HepG2 (cell line): ENCODE results near the gene YIF1A. TPM values are rescaled to one million over a fixed set of nuclear protein-coding genes. Genes with fewer than 3 reads are reported as not detected.

ENCODE experiments used
- ARID3A ChIP-seq: IDR thresholded peaks from 2 replicates; pipeline ENCODE4 v1.6.1; 2012; ENCODE audit warnings: low read depth, low read length, improper control_type of control experiment
- CCDC6 ChIP-seq: sonication (generic); formaldehyde crosslinking; IDR thresholded peaks from 2 replicates; pipeline ENCODE4 v1.8.1; 2022; ENCODE audit warnings: mild to moderate bottlenecking, missing genetic modification reagents, moderate library complexity
- DMAP1 ChIP-seq: IDR thresholded peaks from 2 replicates; pipeline ENCODE4 v1.6.1; 2016
- GMEB1 ChIP-seq: sonication (generic); formaldehyde crosslinking; IDR thresholded peaks from 2 replicates; pipeline ENCODE4 v1.5.1; 2020; ENCODE audit warnings: missing genetic modification reagents, mild to moderate bottlenecking, borderline replicate concordance
- HIVEP1 ChIP-seq: sonication (generic); formaldehyde crosslinking; IDR thresholded peaks from 2 replicates; pipeline ENCODE4 v1.4.0; 2020; ENCODE audit warnings: mild to moderate bottlenecking, missing genetic modification reagents
- MLLT10 ChIP-seq: sonication (generic); formaldehyde crosslinking; IDR thresholded peaks from 2 replicates; pipeline ENCODE4 v1.4.0; 2020; ENCODE audit warnings: missing genetic modification reagents
- MTF2 ChIP-seq: sonication (generic); formaldehyde crosslinking; IDR thresholded peaks from 2 replicates; pipeline ENCODE4 v1.5.0; 2020; ENCODE audit warnings: missing genetic modification reagents, borderline replicate concordance
- MYPOP ChIP-seq: sonication (generic); formaldehyde crosslinking; IDR thresholded peaks from 2 replicates; pipeline ENCODE4 v1.8.1; 2023; ENCODE audit warnings: mild to moderate bottlenecking, moderate library complexity, missing genetic modification reagents
- NFE2 ChIP-seq: sonication (generic); formaldehyde crosslinking; IDR thresholded peaks from 2 replicates; pipeline ENCODE4 v1.4.0; 2020; ENCODE audit warnings: missing genetic modification reagents
- NFKB2 ChIP-seq: sonication (generic); formaldehyde crosslinking; IDR thresholded peaks from 2 replicates; pipeline ENCODE4 v1.4.0; 2020; ENCODE audit warnings: missing genetic modification reagents, borderline replicate concordance
- PTBP1 ChIP-seq: fragments of 200-400 bp; formaldehyde crosslinking; IDR thresholded peaks from 2 replicates; pipeline ENCODE4 v1.6.1; 2018; ENCODE audit warnings: low read length, low read depth; ENCODE audit not compliant: poor library complexity, severe bottlenecking
- RARG ChIP-seq: sonication (generic); formaldehyde crosslinking; IDR thresholded peaks from 2 replicates; pipeline ENCODE4 v1.4.0; 2020; ENCODE audit warnings: low read depth, mild to moderate bottlenecking, missing genetic modification reagents
- SP2 ChIP-seq: sonication (generic); formaldehyde crosslinking; IDR thresholded peaks from 2 replicates; pipeline ENCODE4 v1.5.1; 2020; ENCODE audit warnings: mild to moderate bottlenecking, missing genetic modification reagents
- ZC3H4 ChIP-seq: sonication (generic); formaldehyde crosslinking; IDR thresholded peaks from 2 replicates; pipeline ENCODE4 v1.4.0; 2020; ENCODE audit warnings: missing genetic modification reagents, borderline replicate concordance
- ZFP36L1 ChIP-seq: sonication (generic); formaldehyde crosslinking; IDR thresholded peaks from 2 replicates; pipeline ENCODE4 v1.8.0; 2022; ENCODE audit warnings: mild to moderate bottlenecking, missing genetic modification reagents, moderate library complexity
- ZFP90 ChIP-seq: sonication (generic); formaldehyde crosslinking; IDR thresholded peaks from 2 replicates; pipeline ENCODE4 v1.8.0; 2022; ENCODE audit warnings: missing genetic modification reagents, mild to moderate bottlenecking, inconsistent platforms, borderline replicate concordance
- ZNF382 ChIP-seq: sonication (generic); formaldehyde crosslinking; IDR thresholded peaks from 2 replicates; pipeline ENCODE4 v1.5.0; 2020; ENCODE audit warnings: missing genetic modification reagents, mild to moderate bottlenecking, borderline replicate concordance
- ZNF432 ChIP-seq: sonication (generic); formaldehyde crosslinking; IDR thresholded peaks from 2 replicates; pipeline ENCODE4 v1.5.0; 2020; ENCODE audit warnings: missing genetic modification reagents, mild to moderate bottlenecking, borderline replicate concordance
- ZNF547 ChIP-seq: sonication (generic); formaldehyde crosslinking; IDR thresholded peaks from 2 replicates; pipeline ENCODE4 v1.5.1; 2020; ENCODE audit warnings: mild to moderate bottlenecking, missing genetic modification reagents
- ZNF558 ChIP-seq: sonication (generic); formaldehyde crosslinking; IDR thresholded peaks from 2 replicates; pipeline ENCODE4 v1.9.0; 2022; ENCODE audit warnings: mild to moderate bottlenecking, missing genetic modification reagents, borderline replicate concordance
- ZNF879 ChIP-seq: sonication (generic); formaldehyde crosslinking; IDR thresholded peaks from 2 replicates; pipeline ENCODE4 v1.8.1; 2023; ENCODE audit warnings: missing genetic modification reagents
- ZZZ3 ChIP-seq: sonication (generic); formaldehyde crosslinking; IDR thresholded peaks from 2 replicates; pipeline ENCODE4 v1.4.0; 2020; ENCODE audit warnings: missing genetic modification reagents, mild to moderate bottlenecking, borderline replicate concordance
- polyA plus RNA-seq, 8 experiments: library from polyadenylated mRNA; depleted of rRNA in 3 of 8; stranded (reverse) in 7 of 8; unstranded in 1 of 8; fragments of >200 nt; fragmentation: Illumina TruSeq in 4 of 8; extraction: Trizol in 4 of 8; gene quantifications; 2 replicates each; pipeline versions ENCODE4 v1.2.1 to v1.2.3, GENCODE V29; 2011 to 2016; ENCODE audit warnings: low read depth in 4 of 8, missing spikeins in 1 of 8, mixed read lengths in 1 of 8; ENCODE audit not compliant: insufficient read depth in 1 of 8
- total RNA-seq, 5 experiments: library from RNA; depleted of rRNA; stranded (reverse); fragments of >200 nt; fragmentation: Illumina TruSeq; extraction: Trizol; gene quantifications; 2 replicates each; pipeline ENCODE4 v1.2.3, GENCODE V29; 2016; ENCODE audit warnings: low read depth in 1 of 5

YIF1A gene
- total and polyA plus RNA-seq, 2 of the 13 experiments (the other 11 are each of a cell fraction or from before 2014, with no cell fraction given) = 133 to 145 TPM

- TF ChIP-seq ZNF382 = no peak
- TF ChIP-seq ZNF558 = 0 out of 2 replicates have a peak, but pooled peaks have one; percentile 24
- TF ChIP-seq PTBP1 = peak; percentile 58
- TF ChIP-seq ZFP36L1 (CRISPR knock-in tag) = no peak
- TF ChIP-seq ZC3H4 (CRISPR knock-in tag) = no peak
- TF ChIP-seq CCDC6 (CRISPR knock-in tag) = peak; percentile 78; the same call in 1 of the 2 replicates
- no peak for TF ChIP-seq NFKB2 (CRISPR knock-in tag)
- no peak for TF ChIP-seq ZNF432 (CRISPR knock-in tag)
- TF ChIP-seq NFE2 (CRISPR knock-in tag) = no peak
- TF ChIP-seq HIVEP1 = peak; percentile 42
- peak; percentile 93 for TF ChIP-seq DMAP1
- peak; percentile 46; the same call in 1 of the 2 replicates for TF ChIP-seq ZFP90 (CRISPR knock-in tag)
- TF ChIP-seq MYPOP (CRISPR knock-in tag) = peak; percentile 58; the same call in 1 of the 2 replicates
- no peak for TF ChIP-seq ARID3A
- no peak for TF ChIP-seq MTF2 (CRISPR knock-in tag)
- TF ChIP-seq SP2 (CRISPR knock-in tag) = peak; percentile 96
- no peak for TF ChIP-seq ZNF879 (CRISPR knock-in tag)
- no peak for TF ChIP-seq RARG
- peak; percentile 63; the same call in 1 of the 2 replicates for TF ChIP-seq GMEB1 (CRISPR knock-in tag)
- TF ChIP-seq ZZZ3 (CRISPR knock-in tag) = no peak
- TF ChIP-seq MLLT10 (CRISPR knock-in tag) = no peak
- no peak for TF ChIP-seq ZNF547 (CRISPR knock-in tag)
Observed at GRCh38 chr11:66288671-66289547, at the start of gene YIF1A (continued).
